ENCODE data around the gene SERPINC1. TPM values are rescaled to one million over a fixed set of nuclear protein-coding genes. Genes with fewer than 3 reads are reported as not detected.
"Not testable (repeated sequence)": the region's sequence is repeated elsewhere in the genome, so short reads cannot be mapped to it uniquely, and the experiment has no call there.

Gene SERPINC1
- total RNA-seq, 4 donors from 2014 or later, result not detected

GRCh38 chr1:173946380-173946921 is 29.3 kb upstream of the SERPINC1 start:
- Histone ChIP-seq H3K27me3 (no peaks in the 10 kb centered on the region), H3K36me3 (peaks cover 0 to 99% (median 0%) of the 10 kb centered on the region in 3 donors), H3K27ac (no peak overlapping the region), H3K4me1 (no peaks in the 10 kb centered on the region), H3K9me3 (no peaks in the 10 kb centered on the region), H3K4me3 (no peak overlapping the region)
- no peak for TF ChIP-seq CTCF (IDR thresholded peaks at IDR 0.05)
- no peak for TF ChIP-seq POLR2A (IDR thresholded peaks at IDR 0.05)
- DNase-seq, result no peak

- Histone ChIP-seq H3K27me3 (no peaks in the 10 kb centered on the region), H3K36me3 (peaks cover 0 to 87% (median 0%) of the 10 kb centered on the region in 3 donors), H3K4me1 (no peaks in the 10 kb centered on the region), H3K4me3 (no peak overlapping the region), H3K9me3 (no peaks in the 10 kb centered on the region), H3K27ac (no peak overlapping the region)
- TF ChIP-seq CTCF (IDR thresholded peaks at IDR 0.05), result no peak
- no peak for TF ChIP-seq POLR2A (IDR thresholded peaks at IDR 0.05)
- DNase-seq, result no peak
These were observed 19.9 kb upstream of the SERPINC1 start for GRCh38 chr1:173937062-173937461.

- Histone ChIP-seq H3K4me1 (no peaks in the 10 kb centered on the region), H3K4me3 (no peak overlapping the region), H3K27ac (no peak overlapping the region), H3K9me3 (no peaks in the 10 kb centered on the region), H3K36me3 (peaks cover 0 to 73% (median 0%) of the 10 kb centered on the region in 3 donors), H3K27me3 (no peaks in the 10 kb centered on the region)
- TF ChIP-seq POLR2A (IDR thresholded peaks at IDR 0.05) (no peak), CTCF (IDR thresholded peaks at IDR 0.05) (no peak)
- no peak for DNase-seq
These were observed 17.3 kb upstream of the SERPINC1 start for GRCh38 chr1:173934440-173934839.

- DNase-seq, H3K9me3 ChIP-seq, H3K4me3 ChIP-seq, H3K27ac ChIP-seq, H3K4me1 ChIP-seq, H3K27me3 ChIP-seq: not testable (repeated sequence)
- peaks cover 0 to 38% (median 0%) of the 10 kb centered on the region in 3 donors for H3K36me3 ChIP-seq
These were observed 13.4 kb upstream of the SERPINC1 start for GRCh38 chr1:173930541-173930940.

GRCh38 chr1:173925306-173926242 is 8.4 kb upstream of the SERPINC1 start:
- Histone ChIP-seq H3K27ac (no peak overlapping the region), H3K4me1 (no peaks in the 10 kb centered on the region), H3K4me3 (no peak overlapping the region), H3K27me3 (no peaks in the 10 kb centered on the region), H3K36me3 (no peaks in the 10 kb centered on the region), H3K9me3 (no peaks in the 10 kb centered on the region)
- no peak for DNase-seq
- TF ChIP-seq CTCF (IDR thresholded peaks at IDR 0.05), result no peak
- TF ChIP-seq POLR2A (IDR thresholded peaks at IDR 0.05), result no peak

- Histone ChIP-seq H3K9me3 (no peaks in the 10 kb centered on the region), H3K27me3 (no peaks in the 10 kb centered on the region), H3K4me1 (no peaks in the 10 kb centered on the region), H3K27ac (no peak overlapping the region), H3K36me3 (no peaks in the 10 kb centered on the region), H3K4me3 (no peak overlapping the region)
- DNase-seq, result no peak
- TF ChIP-seq CTCF (IDR thresholded peaks at IDR 0.05) (no peak), POLR2A (IDR thresholded peaks at IDR 0.05) (no peak)
These were observed 3.7 kb upstream of the SERPINC1 start for GRCh38 chr1:173920861-173921260.
